Stimulated activated CD4-positive, alpha-beta T cell treated with anti-CD3 and anti-CD28 coated beads, Interleukin-1b, Interleukin-23, amount 100 ng/mL, for 4 hours (primary cell): ENCODE data around the gene ANTXR1.

Source experiments
- DNase-seq, 2 donors: peaks; one replicate each; pipeline ENCODE4 v3.0.0-alpha.2; 2020; ENCODE audit warnings: low read depth in 2 of 2

Gene ANTXR1

DNA sequence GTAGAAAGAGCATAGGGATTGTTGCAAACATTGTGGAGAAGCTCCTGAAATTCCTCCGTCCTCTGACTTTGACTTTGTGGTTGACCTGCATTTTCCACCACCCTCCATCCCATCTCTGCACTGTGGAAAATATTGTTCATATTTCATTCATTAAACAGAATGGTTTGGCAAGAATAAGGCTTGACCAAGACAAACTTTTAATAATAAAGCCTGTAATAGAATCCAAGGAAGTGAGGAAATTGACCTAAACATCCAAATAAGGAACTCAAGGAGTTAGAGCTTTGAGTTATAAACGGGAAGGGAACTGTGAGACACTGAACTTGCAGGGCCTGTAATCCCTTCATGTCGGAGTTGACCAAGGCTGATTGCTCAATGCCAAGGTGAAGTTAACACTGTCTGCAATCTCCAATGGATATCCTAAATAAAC, 258.9 kb downstream of the ANTXR1 start:
- DNase-seq, result no peak

DNA sequence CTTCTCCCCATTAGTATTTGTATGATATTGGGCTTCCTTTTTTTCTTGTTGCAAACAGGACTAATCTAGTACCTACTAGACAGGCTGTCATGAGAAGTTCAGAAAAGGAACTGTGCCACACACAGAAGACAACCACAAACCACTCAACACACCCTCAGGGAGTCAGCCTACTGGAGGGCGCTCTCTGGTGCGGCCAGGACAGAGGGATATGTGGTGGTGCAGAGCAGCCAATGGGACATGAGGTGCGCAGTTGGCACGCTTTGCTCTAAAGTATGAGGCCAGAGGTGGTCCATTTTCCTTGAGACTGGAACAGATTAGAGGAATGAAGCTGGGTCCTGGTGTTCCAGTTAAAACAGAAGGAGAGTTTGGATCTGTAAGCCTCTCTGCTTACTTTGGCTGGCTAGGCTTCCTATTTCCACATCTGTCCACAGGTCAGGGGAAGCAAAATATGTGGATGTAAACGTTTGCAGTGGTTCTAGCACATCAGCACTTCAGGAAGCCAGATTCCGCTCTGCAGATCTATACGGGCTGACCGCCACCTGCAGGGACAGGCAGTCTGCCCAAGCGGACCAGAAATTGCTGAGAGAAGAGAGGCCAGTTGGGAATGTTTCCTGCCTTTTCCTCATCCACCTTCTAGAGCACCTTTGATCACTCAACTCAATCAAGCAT, 260.0 kb downstream of the ANTXR1 start:
- no peak for DNase-seq

DNA sequence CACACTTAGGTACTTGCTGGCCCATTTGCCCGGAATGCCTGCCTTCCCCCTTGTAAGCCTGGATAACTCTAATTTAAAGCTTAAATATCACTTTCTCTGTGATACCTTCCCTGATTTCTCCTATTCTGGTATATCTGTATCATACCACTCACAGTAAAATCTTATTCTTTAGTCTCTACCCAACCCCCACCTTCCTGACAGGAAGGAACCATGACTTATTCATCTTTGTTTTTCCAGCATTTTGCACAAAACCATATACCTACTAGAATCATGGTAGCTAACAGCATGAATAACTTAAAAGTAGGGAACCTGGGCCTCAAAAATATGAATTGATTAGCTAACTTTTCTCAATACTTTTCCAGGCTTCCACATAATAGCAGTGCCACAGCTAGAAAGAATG, 262.5 kb downstream of the ANTXR1 start:
- no peak for DNase-seq

DNA sequence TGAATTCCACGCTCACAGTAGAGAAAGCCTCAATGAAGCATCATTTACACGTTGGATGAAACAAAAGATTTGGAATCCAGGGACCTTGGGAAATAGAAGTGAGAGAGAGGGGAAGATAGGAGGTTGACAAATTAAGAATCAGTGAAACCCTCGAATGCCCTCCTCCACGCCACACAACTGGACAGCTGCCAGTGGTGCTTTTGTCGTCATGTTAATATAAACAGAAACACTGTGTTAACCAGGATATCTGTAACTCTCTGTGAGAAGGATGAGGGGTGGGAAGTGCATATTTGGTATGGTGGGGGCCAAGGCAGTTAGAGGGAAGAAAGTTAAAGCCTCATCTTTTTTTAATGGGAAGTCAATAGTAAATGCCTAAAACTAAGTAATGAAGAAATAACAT, 265.4 kb downstream of the ANTXR1 start:
- no peak for DNase-seq

DNA sequence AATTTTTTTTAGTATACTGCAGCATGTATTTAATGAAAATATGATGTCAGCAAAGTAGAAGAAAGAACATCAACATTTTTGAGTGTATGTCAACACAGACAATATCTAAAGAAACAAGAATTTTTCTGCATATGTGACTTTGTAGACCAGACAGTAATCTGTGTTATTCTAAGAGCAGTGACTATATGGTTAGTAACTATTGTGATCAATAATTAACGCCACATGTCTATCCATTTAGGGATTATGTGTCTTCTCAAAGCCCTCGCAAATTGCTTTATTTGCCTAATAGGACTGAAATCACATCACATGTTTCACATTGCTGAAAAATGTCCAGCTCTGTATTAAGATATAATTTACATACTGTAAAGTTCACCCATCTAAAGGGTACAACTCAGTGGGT, 266.2 kb downstream of the ANTXR1 start:
- no peak for DNase-seq

DNA sequence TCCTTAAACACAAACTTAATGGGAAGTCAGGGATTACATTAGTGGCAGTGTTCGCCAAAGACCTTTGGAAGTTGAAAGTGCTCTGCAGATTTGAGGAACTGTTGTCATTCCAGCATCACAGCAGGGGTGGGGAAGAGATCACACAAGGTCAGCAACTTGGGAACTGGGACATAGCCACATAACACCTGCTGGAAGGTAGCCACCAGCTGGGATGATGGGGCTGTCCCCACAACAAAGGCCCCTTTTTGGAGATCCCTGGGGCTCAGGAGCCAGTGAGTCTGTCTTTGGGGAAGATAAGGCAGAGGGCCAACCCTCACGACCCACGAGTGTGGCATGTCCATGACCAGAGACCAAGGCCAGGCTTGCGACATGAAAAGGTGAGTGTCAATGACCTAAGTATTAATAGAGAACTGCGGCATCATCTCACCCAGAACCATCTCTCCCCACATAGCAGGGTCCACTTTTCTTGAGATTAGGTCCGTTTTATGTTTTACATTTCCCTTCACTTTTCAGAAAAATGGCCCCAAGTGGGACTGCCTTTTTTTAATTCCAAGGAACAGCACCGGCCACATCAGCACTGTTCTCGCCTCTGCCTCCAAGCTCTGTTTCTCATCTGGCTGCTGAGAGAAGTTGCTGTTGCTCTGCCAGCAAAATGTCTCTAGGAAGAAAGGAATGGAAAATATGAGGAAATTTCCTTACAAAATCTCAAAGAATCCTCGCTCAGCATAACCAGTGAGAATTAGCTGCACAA, 267.1 kb downstream of the ANTXR1 start:
- no peak for DNase-seq

DNA sequence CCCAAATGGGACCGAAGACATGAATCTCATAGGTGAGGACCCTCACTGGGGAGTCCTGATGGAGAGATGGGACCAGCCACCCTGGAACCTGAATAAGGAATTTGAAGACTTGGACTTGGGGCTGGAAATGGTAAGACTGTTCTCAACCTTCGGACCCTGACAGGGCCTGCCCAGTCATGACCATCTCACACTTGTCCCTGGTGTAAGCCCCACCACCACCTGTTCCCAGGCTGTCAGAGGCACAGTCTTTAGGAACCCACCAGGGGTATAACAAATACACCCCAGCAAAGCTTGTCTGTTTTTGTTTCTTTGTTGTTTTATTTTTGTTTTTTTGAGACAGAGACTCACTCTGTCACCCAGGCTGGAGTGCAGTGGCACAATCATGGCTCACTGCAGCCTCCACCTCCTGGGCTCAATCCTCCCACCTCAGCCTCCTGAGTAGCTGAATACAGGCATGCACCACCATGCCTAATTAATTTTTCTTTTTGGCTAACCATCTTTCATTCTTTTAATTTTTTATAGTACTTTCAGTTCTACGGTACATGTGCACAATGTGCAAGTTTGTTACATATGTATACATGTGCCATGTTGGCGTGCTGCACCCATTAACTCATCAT, 267.9 kb downstream of the ANTXR1 start:
- DNase-seq, result no peak

DNA sequence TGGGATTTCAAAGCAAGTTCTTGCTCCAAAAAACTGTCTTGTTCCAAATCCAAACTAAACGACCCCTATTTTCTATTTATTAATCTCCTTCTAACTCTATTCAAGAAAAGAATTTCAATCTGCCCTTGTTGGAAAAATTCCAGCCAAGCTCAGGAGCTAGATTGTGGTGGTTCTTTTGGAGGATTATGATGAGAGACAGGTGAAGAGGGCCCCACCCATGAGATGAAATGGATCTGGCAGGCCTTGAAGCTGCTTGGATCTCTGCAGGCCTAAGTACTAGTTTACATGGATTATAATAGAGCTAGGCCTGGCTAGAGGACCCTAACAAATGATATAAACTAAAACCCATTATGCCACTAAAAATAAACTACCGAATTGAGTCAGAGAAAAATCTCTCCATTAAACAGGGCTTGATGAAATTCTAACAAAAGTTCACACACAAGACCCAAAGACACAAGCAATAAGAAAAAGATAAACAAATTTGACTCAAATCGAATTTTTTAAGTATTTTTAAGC, 272.5 kb downstream of the ANTXR1 start:
- DNase-seq, result no peak

DNA sequence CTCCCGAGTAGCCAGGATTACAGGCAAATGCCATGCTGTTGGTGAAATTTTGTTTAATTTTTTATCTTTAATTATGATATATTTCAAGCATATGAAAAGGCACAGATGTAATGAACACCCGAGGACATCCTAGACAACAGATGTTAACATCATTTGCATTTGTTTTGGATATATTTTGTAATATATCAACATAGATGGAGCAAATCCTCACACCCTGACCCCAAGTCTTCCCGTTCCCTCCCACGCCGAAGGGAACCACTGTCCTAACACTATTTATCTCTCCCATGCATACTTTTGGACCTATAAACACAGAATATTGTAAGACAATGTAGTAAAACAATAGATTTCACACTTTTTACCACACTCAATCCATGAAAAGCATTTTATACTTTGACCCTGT, 274.6 kb downstream of the ANTXR1 start:
- DNase-seq, result no peak

DNA sequence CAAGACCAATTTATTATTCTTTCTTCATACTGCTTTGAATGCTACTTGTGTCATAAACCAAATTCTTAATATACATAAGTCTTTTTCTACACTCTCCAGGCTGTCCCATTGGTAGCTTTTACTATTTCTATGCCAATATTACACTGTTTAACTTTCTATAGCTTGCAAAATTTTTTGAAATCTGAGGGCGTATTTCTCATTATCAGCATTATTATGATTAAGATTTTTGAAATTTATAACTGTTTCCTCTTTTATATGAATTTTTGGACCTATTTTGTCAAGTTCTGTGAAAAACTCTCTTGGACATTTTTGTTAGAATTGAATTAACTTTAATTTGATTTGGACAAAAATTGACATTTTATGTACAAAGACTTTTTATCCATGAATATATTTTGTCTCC, 275.4 kb downstream of the ANTXR1 start:
- DNase-seq, result no peak

DNA sequence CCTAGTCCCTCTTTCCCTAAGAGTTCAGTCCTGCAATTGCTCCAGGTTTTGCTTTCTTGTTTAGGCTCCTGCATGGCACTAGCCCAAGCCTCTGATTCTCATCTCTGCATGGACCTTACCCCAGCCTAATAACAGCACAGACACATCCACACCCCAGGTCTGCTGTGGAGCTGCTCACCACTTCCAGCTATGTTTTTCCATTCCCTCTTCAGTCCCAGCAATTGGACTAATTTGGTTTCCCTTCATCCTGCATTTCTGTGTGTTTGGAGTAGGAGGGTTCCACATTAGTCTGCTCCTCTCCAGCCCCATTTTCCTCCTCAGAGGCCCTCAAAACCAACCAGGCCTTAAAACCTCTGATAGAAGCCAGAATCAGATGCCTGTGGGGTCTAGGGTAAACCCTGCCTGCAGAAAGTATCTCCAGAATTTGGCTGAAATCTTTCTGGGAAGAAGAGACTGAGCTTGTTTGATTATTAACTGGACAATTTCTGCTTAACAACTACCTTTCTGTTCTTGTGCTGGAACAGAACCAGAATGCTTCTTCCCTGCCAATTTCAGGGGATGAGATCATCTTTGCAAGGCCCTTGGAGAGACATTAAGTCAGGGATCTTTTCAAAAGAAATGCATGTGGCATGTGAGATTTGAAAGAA, 278.1 kb downstream of the ANTXR1 start:
- no peak for DNase-seq

DNA sequence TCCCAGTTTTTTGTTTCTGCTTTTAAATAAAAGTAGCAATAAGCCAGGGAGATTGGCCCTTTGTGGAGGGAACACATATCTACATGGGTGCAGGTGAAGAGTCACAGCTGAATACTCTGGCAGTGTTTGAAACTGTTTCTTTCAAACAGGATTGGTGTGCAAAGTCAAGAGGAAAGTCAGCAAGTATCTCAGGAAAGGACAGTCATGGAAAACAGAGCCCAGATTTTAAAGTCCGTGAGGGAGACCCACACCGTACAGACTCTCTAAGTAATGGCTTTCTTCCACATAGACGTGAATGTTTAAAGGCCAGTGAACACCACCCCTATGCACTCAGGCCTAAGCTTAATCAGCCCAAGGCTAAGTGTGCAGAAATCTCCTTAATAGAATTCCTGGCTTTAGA, 278.7 kb downstream of the ANTXR1 start:
- DNase-seq, result no peak

DNA sequence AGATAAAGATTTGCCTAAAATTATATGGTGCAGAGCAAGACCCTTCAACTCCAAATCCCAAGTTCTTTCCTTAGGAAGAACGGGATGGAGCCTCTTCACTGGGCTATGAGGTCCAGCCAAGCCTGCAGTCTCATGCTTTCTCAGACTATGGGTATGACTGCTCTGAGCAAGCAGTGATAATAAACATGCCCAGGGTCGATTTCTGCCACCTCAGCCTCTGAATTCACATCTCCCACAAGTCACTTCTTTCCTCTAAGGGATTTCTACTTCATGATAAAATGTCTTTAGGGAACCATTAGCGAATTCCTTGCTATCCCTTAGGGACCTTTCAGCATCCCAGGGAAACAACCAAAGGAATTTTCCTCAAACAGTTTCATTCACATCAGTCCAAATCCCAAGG, 279.3 kb downstream of the ANTXR1 start:
- DNase-seq, result no peak

DNA sequence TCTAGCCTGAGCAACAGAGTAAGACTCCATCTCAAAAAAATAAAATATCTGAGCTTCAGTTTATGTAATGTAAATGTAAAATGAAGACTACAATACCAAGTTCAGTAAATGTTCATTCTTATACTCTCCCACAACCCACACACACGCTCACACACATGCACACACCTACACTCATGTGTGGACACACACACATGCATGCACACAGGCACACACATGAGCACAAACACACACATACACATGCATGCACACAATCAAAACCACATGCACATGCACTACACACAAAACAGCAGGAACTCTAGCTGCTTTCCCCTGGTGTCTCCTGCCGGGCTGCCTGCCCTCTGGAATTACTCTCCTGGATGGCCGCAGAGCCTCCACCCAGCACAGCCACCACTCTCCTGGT, 283.4 kb downstream of the ANTXR1 start:
- no peak for DNase-seq

DNA sequence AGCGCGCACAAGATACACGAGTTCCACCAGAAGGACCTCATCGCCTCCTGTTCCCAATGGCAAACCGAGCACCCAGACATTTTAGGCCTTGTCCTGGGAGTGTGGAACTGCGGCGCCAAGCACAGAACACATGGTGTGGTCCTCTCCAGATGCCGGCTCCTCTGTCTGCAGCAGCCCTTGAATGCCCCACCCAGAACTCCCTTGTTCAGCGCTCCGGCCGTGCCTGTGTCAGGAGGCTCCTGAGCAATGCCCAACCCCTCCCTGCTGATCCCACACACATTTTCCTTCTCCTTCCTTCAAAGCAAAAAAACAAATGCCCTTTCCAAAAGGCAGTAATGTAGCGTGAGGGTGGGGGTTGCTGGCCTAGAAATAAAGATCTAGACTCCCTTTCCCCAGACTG, 284.2 kb downstream of the ANTXR1 start:
- no peak for DNase-seq

DNA sequence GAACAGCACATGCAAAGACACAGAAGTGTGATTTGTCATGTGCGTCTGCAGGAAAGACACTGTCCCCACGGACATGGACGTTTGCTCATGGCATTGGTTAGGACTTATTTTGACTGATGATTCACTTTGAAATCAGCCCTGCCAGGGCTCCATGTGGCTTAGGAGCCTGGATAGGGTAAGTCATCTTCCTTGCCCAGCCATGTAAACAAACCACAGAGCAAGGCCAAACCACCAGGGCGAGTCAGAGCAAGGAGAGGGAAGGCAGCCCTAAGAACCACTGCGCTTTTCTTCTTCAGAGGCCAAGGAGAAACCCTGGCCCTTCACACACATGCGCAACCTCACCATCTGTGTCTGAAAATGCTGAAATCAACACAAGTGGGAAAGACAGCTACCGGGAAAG, 285.3 kb downstream of the ANTXR1 start:
- no peak for DNase-seq

DNA sequence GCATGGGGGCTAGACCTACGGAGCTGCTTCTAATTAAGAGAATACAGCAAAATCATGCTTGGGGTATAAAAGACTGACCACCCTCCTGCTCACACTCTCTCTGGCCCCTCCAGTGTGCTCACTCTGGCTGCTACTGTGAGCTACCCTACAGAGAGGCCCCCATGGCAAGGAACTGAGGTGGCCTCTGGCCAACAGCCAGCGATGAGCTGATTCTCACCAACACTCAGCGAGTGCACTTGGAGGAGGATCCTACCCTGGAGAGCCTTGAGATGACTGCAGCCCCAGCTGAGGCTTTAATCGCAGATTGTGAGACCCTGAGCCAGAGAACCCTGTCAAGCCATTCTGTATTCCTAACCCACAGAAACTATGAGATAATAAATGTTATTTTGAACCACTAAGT, 285.9 kb downstream of the ANTXR1 start:
- no peak for DNase-seq
